Measurements from ENCODE around the gene ACMSD.
A peak's percentile ranks its signal among the peaks of the same experiment; 100 is the strongest.
"Not testable (repeated sequence)": the region's sequence is repeated elsewhere in the genome, so short reads cannot be mapped to it uniquely, and the experiment has no call there.

The ACMSD gene

DNA sequence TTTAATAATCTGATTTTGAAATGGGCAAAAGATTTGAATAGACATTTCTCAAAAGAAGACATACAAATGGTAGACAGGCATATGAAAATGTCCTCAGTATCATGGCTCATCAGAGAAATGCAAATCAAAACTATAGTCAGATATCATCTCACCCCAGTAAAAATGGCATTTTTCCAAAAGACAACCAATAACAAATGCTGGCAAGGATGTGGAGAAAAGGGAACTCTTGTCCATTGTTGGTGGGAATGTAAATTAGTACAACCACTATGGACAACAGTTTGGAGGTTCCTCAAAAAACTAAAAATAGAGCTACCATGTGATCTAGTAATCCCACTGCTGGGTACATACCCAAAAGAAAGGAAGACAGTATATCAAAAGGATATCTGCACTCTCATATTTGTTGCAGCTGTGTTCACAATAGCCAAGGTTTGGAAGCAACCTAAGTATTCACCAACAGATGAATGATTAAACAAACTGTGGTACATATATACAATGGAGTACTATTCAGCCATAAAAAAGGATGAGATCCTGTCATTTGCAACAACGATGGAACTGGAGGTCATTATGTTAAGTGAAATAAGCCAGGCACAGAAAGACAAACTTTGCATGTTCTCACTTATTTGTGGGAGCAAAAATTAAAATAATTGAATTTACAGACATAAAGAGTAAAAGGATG lies 69.2 kb downstream of the ACMSD start:
- DNase-seq, result not testable (repeated sequence)

DNA sequence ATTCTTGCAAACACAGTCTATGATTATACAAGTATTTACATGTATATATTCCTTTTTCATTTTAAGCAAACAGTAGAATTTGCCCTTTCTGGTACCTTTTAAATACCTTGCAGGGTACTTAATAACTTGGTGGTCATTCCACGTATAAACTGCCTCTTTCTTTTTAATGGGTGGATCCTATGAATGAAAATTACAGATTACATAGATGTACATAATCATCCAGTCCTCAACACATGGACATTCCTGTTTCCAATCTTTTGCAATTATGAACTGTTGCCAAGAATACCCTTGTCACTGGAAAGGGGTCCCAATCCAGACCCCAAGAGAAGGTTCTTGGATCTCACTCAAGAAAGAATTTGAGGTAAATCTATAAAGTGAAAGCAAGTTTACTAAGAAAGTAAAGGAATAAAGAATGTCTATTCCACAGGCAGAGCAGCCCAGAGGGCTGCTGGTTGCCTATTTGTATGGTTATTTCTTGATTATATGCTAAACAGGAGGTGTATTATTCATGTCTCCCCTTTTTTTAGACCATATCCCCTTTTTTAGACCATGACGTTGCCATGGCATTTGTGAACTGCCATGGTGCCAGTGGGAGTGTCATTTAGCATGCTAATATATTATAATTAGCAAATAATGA lies 72.5 kb downstream of the ACMSD start:
- no peak for DNase-seq

DNA sequence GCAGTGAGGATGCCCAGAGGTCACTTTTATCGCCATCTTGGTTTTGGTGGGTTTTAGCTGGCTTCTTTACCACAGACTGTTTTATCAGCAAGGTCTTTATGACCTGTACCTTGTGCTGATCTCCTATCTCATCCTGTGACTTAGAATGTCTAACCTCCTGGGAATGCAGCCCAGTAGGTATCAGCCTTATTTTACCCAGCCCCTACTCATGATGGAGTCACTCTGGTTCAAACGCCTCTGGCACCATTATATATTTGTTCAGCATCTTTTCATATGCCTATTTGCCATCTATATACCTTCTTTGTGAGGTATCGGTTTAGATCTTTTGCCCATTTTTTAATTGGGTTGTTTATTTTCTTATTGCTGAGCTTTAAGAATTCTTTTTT lies 73.0 kb downstream of the ACMSD start:
- no peak for DNase-seq

DNA sequence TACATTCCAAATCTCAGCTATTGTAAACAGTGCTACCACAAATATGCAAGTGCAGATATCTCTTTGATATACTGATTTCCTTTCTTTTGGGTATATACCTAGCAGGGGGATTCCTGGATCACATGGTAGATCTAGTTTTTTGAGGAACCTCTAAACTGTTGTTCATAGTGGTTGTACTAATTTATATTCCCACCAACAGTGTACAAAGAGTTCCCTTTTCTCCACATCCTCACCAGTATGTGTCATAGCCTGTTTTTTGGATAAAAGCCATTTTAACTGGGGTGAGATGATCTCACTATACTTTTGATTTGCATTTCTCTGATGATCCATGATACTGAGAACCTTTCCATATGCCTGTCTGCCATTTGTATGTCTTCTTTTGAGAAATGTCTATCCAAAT lies 73.9 kb downstream of the ACMSD start:
- DNase-seq, result no peak

DNA sequence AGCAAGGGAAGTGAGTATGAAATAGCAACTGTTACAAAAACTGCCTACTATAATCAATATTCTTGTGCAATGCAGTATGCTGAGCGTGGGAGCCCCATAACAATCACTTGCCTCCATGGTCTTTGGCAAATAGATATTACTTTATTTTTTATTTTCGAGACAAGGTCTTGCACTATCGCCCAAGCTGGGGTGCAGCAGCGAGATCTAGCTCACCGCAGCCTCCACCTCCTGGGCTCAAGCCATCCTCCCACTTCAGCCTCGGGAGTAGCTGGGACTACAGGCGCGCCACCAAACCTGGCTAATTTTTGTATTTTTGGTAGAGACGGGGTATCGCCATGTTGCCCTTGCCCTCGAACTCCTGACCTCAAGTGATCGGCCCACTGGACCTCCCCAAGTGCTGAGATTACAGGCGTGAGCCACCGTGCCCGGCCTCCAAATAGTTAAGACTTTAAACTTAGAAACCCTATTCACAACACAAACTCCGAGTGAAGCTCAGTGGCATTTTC lies 79.0 kb downstream of the ACMSD start:
- DNase-seq, result no peak

DNA sequence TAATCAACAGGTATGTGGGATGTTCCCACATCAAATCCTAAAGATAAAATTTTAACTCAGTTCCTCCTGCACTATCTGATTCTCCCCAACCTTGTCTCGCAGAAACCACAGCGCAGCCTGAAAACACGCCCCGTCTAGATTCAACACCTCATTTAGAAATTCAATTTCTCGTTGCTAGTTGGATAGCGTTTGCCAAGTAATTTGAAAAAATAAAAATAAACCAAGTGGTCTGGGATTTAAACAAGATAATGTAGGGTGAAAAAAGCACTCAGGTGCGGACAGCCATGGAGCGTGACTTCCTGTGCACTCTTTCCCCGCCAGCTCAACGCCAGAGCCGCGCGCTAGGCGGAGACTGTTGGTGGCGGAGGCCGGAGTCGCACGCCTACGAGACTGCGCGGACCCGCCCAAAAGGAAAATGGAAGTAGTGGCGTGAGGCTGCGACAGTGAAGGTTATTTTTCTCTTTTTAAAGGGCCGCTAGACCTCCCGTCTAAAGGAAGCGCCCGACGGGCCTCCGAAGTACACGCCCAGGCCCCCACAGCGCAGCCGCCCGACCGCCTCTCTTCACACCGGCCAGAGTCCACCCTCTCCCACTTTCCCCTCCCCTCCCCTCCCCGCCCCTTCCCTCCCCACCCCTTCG lies 79.6 kb downstream of the ACMSD start:
- DNase-seq, result no peak

DNA sequence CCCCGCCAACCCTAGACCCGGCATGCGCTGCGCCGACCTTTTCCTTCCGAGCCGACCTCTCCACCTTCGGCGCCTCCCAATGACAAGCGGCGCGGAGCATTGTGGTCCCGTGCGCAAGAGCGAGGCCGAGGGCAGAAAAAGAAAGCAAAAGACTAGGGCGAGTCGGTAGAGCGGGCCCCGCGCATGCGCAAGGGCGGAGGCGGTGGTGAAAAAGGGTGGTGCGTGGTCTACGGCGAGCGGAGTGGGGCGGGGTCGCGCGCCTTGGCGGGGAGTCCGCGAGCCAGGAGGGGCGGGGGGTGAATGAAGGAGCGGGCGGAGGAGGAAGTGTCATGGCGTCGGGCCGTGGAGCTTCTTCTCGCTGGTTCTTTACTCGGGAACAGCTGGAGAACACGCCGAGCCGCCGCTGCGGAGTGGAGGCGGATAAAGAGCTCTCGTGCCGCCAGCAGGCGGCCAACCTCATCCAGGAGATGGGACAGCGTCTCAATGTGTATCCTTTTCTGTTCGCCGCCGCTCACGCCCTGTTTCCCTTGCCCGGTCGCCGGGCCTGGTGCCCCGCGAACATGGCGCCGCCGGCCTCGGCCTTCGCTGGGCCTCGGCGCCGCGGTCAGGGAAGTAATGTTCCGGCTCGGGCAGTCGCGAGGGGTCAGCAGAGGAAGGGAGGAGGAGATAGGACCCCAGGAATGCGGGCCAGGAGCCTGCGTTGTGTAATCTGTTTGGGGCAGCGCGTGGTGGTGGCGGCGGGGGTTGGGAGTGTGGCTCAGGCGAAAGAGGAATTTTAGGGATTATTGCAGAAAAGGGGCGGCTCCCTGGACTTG lies 80.3 kb downstream of the ACMSD start, which contains the start of gene CCNT2:
Gene CCNT2, plus strand, starts transcription at position 297 of the 815 bp plus-strand sequence. Its CDS starts 33 bp downstream, at position 330.
- peak; percentile 99 for DNase-seq

DNA sequence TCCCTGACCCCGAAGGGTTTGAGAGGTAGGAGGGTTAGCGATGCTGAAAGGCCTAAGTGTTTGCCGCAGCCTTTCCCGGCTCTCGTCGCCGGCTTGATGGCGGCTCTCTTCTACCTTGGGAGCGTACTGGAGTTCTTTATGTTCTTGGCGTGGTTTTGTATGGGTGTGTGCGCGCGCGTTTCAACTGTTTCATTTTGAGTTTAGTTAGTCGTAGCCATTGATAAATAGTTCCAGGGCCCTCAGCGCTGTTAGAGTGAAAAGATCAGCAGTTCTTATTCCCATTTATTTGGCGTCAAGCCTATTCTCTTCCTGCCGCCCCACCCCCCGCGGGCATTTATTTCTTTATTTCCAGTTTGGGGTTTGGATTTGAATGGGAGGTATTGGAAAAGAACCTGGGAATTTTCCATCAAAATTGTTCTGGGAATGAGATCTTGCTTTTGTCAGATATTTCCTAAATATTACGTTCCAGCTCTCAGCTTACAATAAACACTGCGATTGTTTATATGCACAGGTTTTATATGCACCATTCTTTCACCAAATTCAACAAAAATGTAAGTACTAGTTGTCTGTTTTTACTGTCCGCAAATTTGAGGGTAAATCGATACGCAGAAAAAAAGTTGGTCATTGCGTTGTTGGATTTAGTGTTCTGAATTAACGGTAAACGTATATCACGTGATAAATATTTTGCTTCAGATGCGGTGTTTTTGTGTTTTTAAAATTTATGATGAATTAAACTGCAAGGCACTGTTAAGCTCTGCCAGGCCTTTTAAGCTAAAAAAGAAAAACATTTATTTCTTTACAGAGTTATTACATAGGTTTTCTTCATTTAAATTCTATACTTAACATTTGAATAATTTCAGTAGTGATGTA lies 81.2 kb downstream of the ACMSD start:
- no peak for DNase-seq

DNA sequence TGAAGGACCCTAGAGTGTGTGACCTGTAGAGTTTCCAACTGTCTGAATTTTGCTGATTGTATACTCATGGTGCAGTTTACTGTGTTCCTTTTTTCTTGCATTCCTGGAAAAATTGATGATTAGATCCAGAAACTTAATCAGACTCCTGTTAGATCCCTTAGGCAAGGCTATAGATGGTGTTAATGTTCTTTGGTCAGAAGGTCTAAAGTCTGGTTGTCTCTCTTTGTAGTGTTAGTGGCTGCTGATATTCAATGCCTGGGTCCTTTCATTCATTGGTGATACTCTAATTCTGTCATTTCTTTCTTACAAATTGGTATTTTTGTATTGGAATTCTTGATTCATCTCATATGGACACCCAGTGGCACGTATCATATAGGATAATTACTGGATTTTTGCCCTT lies 86.5 kb downstream of the ACMSD start:
- DNase-seq, result no peak

DNA sequence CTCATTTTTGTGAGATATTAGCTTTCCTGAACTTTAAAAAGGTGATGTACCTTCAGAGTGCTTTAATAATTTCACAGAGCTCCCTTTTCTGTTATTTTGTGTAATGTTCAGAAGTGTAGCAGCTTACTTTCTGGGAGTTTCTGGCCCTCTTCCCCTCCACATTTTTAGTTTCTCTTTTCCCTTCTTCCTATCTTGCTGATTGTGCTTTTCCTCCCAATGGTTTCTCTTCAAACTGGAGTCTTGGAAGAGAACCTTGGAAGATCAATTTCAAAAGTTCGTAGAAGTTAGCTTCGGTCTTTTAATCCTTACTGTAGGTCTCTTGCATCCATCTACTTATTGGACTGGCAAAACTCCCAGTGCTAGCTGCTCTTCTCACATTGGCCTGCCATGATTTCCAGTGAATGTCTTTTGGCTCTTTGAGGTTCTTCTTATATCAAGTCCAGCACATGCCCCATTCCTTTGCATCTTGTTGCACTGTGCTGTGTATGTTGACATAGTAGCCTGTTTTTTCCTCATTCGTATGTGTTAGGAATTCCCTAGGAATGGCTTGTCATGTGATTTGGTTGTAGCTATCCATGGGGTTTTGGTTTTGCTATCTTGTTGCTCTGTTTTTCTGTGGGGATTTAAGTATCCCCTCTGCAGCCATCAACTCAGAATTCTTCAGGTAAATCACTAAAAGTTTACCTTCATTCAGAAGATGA lies 88.0 kb downstream of the ACMSD start:
- DNase-seq, result no peak

DNA sequence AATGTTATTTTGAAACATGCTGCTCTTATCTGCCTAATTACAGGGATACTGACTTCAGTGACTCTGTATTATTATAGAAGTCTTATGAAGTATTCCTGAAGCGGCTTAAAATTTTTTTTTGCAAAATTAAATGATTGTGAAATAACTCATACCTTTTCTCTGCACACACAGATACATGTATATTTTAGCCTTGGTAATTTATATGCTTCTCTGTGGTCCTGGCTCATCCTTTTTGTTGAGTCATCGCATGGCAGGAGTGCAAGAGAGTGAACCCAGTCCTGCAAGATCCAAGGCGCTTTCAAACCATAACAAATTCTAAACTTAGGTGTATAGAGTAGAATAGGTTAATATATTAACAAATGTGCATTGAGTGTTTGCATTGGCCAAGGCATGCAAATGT lies 88.8 kb downstream of the ACMSD start:
- DNase-seq, result no peak

DNA sequence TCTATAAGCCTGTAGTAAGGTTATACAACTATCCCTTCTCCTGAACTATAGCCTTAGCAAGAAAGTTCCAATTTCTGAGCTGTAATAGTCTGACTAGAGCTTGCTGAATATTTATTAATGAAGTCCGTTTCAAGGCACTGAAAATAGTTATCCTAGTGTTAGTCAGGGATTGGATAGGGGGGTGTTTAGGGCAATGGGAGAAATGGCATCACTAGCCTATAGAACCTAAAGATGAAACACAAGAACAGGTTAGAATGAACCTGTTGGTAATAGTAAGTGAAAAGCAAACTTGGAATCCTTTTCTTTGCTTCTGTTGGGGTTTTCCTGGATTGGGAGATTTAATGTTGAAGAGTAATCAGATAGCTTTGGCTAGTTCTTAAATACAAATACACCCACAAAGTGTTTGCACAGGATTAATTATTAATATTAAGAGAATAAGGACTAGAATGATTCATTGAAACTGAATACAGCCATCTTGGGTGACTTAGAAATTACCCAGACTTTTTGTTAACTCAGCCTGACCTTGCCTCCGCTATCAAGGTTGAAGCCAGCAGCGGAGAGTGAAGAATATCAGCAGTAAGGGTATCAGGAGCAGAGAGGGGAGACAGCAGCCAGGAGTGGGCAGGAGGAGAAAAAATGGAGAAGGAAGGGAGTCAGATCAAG lies 94.6 kb downstream of the ACMSD start:
- no peak for DNase-seq

DNA sequence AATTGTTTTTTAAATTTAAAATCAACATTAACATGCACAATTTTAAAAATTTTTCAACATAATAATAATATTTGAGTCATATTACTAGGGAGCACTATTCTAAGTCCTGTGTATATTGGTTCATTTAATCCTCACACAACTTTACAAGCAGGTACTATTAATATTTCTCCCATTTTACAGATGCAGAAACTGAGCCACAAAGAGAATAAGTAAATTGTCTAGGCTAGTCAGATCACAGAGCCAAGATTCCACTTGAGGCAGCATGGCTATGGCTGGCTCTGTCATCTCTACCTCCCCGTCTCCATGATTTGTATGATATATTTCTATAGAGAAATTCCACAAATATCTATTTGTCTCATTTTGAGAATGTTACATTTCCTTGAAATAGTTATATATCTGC lies 95.3 kb downstream of the ACMSD start:
- no peak for DNase-seq

DNA sequence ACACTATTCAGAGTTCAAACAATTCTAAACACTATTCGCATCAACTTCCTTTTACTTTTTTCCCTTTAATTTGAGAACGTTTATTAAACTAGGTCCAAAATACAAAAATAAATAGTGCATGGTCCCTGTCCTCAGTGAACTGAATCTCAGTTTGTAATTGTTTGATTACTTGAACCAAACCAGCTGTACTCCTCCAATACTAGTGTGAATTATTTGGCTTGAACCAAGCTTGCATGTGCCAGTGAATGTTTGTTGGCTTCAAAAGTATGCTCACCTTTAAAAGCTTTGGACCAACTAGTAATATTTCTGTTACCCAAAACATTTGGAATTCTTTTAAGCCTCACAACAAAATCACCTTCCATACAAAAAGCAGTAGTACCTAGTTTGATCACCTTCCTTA lies 95.7 kb downstream of the ACMSD start:
- DNase-seq, result no peak

DNA sequence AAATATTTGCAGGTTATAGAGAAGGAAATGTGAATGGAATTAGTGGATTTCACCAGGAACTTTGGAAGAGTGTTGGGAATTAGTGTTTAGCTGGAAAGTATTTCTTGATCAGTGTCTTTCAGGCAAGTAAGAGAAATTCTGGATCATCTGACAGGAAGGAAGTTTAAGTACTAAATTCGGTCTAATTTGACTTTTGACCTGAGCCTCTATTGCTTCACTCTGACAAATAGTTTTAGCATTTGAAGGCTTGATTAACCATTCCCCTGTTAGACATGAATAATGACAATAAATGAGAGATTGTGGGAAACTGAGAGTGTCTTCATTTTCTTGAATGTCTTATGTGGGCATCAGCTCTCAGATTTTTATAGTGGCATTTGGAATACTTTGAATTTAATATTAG lies 96.2 kb downstream of the ACMSD start:
- no peak for DNase-seq

DNA sequence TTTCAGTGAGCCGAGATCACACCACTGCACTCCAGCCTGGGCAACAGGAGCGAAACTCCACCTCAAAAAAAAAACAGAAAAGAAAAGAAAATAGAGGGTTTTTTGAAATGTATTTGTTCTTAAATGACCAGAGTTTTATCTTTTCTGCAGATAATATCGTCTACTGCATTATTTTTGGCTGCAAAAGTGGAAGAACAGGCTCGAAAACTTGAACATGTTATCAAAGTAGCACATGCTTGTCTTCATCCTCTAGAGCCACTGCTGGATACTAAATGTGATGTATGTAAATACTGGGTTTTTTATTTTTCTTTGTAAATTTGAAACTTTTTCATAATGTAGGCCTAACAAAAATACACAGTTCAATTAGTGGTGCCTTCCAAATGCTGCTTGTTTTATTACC lies 98.3 kb downstream of the ACMSD start:
- DNase-seq, result no peak

DNA sequence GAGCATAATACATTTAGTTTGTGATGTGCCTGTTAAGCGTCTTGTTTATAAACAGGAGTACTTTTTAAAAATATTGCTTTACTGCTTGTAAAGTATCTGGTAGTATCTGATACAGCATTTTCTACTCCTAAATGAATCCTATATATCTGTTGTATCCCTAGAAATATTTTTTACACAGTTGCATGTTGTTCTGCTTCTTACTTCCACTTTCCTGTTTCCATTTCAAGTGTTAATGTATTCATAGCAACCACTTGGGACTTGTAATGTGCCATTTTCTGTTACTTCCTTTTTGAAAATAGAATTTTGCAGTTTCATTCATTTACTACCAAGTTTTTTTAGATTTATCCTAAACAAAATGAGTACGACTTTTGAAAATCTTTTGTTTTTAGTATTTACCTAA lies 105.1 kb downstream of the ACMSD start:
- DNase-seq, result no peak

DNA sequence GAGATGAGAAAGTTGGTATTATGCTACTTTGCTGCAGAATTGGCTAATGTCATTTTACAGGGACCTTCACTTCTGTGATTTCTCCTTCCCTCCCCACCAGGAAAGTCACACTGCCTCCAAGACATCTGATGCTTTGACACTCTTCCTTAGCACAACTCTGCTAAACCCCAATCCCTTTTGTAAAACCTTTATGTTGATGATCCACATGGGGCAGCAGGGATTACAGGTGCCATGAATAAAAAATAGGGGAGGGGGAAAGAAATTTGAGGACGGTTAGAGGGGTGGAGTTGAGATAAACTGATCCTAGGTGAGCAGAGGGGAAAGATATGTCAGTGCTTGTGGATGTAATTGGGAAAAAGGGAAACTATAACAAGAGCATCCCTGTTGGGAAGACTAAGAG lies 106.6 kb downstream of the ACMSD start:
- DNase-seq, result no peak

DNA sequence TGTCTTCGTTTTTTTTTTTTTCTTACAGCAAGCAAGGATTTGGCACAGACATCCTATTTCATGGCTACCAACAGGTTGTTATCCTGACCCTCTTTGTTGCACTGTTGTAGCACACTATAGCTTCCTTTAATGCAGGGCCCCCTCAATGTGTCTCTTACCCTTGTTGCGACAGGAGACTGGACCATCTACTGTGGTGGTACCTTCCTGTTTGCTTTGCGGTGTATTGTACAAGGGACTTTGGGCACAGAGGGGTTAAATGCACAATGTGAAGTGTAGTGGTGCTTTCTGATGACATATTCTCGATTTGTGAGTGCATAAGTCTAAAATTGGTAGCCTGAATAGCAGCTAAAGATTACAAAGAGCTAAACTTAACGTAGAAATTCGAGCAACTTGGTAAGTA lies 107.7 kb downstream of the ACMSD start:
- DNase-seq, result no peak

DNA sequence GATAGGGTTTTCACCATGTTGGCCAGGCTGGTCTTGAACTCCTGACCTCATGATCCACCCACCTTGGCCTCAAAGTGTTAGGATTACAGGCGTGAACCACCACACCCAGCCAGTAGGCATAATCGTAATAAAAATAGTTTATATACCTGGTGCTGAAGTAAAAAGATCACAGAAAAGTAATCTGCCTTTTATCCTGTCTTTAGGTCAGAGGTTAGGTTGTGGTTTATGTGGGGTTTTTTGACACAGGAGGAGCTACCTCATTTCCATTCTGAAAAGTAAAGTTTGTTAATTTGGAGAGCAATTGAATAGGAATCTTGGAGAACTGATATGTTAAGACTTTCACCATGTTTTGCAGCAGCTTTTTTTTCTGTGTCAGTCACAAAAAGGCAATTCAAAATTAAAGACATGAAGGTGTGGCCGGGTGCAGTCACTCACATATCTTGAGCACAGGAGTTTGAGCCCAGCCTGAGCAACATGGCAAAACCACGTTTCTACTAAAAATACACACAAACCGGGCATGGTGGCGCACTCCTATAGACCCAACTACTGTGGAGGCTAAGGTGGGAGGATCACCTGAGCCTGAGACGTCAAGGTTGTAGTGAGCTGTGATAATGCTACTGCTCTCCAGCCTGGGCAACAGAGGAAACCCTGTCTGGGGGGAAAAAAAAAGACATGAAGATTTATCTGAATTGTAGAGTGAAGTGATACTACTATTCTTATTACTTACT lies 111.7 kb downstream of the ACMSD start:
- DNase-seq, result no peak
